ENCODE measurements around the gene PLEKHG4B. TPM values are rescaled to one million over a fixed set of nuclear protein-coding genes. Genes with fewer than 3 reads are reported as not detected.

Gene PLEKHG4B
- total and polyA plus RNA-seq, 10 donors, result under 0.01 to 0.51 (median 0.20) TPM; not detected in 2

- DNase-seq, result no peak
- Histone ChIP-seq H3K4me3 (no peak overlapping the region), H3K27ac (no peak overlapping the region), H3K4me1 (no peaks in the 10 kb centered on the region), H3K36me3 (no peaks in the 10 kb centered on the region), H3K9me3 (peaks cover 0 to 3% (median 0%) of the 10 kb centered on the region in 8 donors), H3K27me3 (replicated peaks in 1 of 7) (peaks cover 0 to 22% (median 0%) of the 10 kb centered on the region in 7 donors)
- 86 to 94% (median 93%) methylated on average over 5 to 7 of the region's 7 CpGs for WGBS, 5 donors
- no peak for TF ChIP-seq CTCF (IDR thresholded peaks at IDR 0.05 in 8 of 11, conservative IDR thresholded peaks at IDR 0.05 in 3 of 11)
- intact Hi-C loops (cut with DNase I; ENCODE audit: low total_unique reads), result no loop called here
Measured at GRCh38 chr5:140443-140829, 48.5 kb downstream of the PLEKHG4B start.

- no peak for TF ChIP-seq POLR2AphosphoS5 (IDR thresholded peaks at IDR 0.05)
- no peak for TF ChIP-seq POLR2A (IDR thresholded peaks at IDR 0.05)
- TF ChIP-seq CTCF (IDR thresholded peaks at IDR 0.05 in 8 of 11, conservative IDR thresholded peaks at IDR 0.05 in 3 of 11), result no peak
- intact Hi-C loops (cut with DNase I; ENCODE audit: low total_unique reads), result no loop called here
- 90 to 96% (median 92%) methylated on average over 13 of the region's 13 CpGs for WGBS, 5 donors
Measured at GRCh38 chr5:141211-141610, 49.2 kb downstream of the PLEKHG4B start.

GRCh38 chr5:141761-142160 is 49.8 kb downstream of the PLEKHG4B start:
- intact Hi-C loops (cut with DNase I; ENCODE audit: low total_unique reads), result no loop called here
- no peak for DNase-seq
- Histone ChIP-seq H3K27me3 (replicated peaks in 1 of 7) (peaks cover 0 to 22% (median 0%) of the 10 kb centered on the region in 7 donors), H3K36me3 (no peaks in the 10 kb centered on the region), H3K4me1 (no peaks in the 10 kb centered on the region), H3K4me3 (no peak overlapping the region), H3K9me3 (peaks cover 0 to 7% (median 3%) of the 10 kb centered on the region in 8 donors), H3K27ac (no peak overlapping the region)
- WGBS, 5 donors, result 89 to 95% (median 90%) methylated on average over 11 to 12 of the region's 12 CpGs
- no peak for TF ChIP-seq POLR2AphosphoS5 (IDR thresholded peaks at IDR 0.05)
- TF ChIP-seq POLR2A (IDR thresholded peaks at IDR 0.05), result no peak
- TF ChIP-seq CTCF (IDR thresholded peaks at IDR 0.05 in 8 of 11, conservative IDR thresholded peaks at IDR 0.05 in 3 of 11), result no peak

More at GRCh38 chr5:141211-141610, 49.2 kb downstream of the PLEKHG4B start:
- no peak for DNase-seq
- H3K36me3 ChIP-seq, result no peaks in the 10 kb centered on the region
- H3K9me3 ChIP-seq, result peaks cover 0 to 1% (median 0%) of the 10 kb centered on the region in 8 donors
- H3K27me3 ChIP-seq (replicated peaks in 1 of 7), result peaks cover 0 to 22% (median 0%) of the 10 kb centered on the region in 7 donors
- H3K27ac ChIP-seq, result no peak overlapping the region
- H3K4me3 ChIP-seq, result no peak overlapping the region
- H3K4me1 ChIP-seq, result no peaks in the 10 kb centered on the region

GRCh38 chr5:142246-142810 is 50.4 kb downstream of the PLEKHG4B start:
- peaks cover 0 to 4% (median 0%) of the 10 kb centered on the region in 6 donors for H3K36me3 ChIP-seq
- peaks cover 0 to 22% (median 0%) of the 10 kb centered on the region in 7 donors for H3K27me3 ChIP-seq (replicated peaks in 1 of 7)
- no peak overlapping the region for H3K27ac ChIP-seq
- H3K4me1 ChIP-seq, result no peaks in the 10 kb centered on the region
- TF ChIP-seq POLR2AphosphoS5 (IDR thresholded peaks at IDR 0.05) (no peak), POLR2A (IDR thresholded peaks at IDR 0.05) (no peak), CTCF (IDR thresholded peaks at IDR 0.05 in 8 of 11, conservative IDR thresholded peaks at IDR 0.05 in 3 of 11) (no peak)
- 91 to 96% (median 94%) methylated on average over 18 of the region's 18 CpGs for WGBS, 5 donors
- intact Hi-C loops (cut with DNase I; ENCODE audit: low total_unique reads), result no loop called here
- DNase-seq, result no peak
- H3K4me3 ChIP-seq, result no peak overlapping the region
- H3K9me3 ChIP-seq, result peaks cover 0 to 13% (median 8%) of the 10 kb centered on the region in 8 donors

Data from spleen (tissue), 11 donors.